ENCODE results near the gene HPS1.

Gene HPS1

GRCh38 chr10:98425511-98426352 lies 21.0 kb downstream of the HPS1 start:
- TF ChIP-seq, protein P1, sequence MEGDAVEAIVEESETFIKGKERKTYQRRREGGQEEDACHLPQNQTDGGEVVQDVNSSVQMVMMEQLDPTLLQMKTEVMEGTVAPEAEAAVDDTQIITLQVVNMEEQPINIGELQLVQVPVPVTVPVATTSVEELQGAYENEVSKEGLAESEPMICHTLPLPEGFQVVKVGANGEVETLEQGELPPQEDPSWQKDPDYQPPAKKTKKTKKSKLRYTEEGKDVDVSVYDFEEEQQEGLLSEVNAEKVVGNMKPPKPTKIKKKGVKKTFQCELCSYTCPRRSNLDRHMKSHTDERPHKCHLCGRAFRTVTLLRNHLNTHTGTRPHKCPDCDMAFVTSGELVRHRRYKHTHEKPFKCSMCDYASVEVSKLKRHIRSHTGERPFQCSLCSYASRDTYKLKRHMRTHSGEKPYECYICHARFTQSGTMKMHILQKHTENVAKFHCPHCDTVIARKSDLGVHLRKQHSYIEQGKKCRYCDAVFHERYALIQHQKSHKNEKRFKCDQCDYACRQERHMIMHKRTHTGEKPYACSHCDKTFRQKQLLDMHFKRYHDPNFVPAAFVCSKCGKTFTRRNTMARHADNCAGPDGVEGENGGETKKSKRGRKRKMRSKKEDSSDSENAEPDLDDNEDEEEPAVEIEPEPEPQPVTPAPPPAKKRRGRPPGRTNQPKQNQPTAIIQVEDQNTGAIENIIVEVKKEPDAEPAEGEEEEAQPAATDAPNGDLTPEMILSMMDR (conservative IDR thresholded peaks at IDR 0.05; ENCODE audit: low read depth, low read length) = peak; percentile 81
- H3K4me3 ChIP-seq (ENCODE audit: low read depth, low read length) = no peak overlapping the region
- peak; percentile 65 for DNase-seq (ENCODE audit: low read depth)

GRCh38 chr10:98424295-98425254 lies 22.2 kb downstream of the HPS1 start:
- TF ChIP-seq, protein P1 (conservative IDR thresholded peaks at IDR 0.05; ENCODE audit: low read depth, low read length) = no peak
- DNase-seq (ENCODE audit: low read depth) = no peak
- no peak overlapping the region for H3K4me3 ChIP-seq (ENCODE audit: low read depth, low read length)

DNA sequence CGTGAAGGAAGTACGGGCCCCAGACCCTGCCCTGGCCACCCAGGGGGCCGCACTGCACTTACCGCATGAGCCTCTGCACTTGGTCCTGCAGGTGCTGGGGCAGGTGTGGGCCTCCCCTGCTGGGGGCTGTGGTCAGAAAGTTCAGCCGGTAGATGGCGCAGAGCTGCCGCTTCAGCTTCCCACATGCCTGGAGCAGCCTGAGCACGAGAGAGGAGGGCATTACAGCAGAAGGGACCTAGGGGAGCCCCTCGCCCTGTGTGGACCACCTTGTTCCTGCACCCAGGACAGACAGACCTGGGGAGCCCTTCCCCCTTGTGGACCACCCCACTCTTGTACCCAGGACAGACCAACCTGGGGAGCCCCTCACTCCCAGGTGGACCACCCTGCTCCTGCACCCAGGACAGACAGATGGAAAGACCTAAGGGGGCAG lies 23.0 kb downstream of the HPS1 start:
- no peak for DNase-seq (ENCODE audit: low read depth)
- H3K4me3 ChIP-seq (ENCODE audit: low read depth, low read length) = no peak overlapping the region
- TF ChIP-seq, protein P1 (conservative IDR thresholded peaks at IDR 0.05; ENCODE audit: low read depth, low read length) = peak; percentile 21

- no peak overlapping the region for H3K4me3 ChIP-seq (ENCODE audit: low read depth, low read length)
- TF ChIP-seq, protein P1 (conservative IDR thresholded peaks at IDR 0.05; ENCODE audit: low read depth, low read length) = no peak
- no peak for DNase-seq (ENCODE audit: low read depth)
Measured at GRCh38 chr10:98422182-98422581, 24.6 kb downstream of the HPS1 start.

DNA sequence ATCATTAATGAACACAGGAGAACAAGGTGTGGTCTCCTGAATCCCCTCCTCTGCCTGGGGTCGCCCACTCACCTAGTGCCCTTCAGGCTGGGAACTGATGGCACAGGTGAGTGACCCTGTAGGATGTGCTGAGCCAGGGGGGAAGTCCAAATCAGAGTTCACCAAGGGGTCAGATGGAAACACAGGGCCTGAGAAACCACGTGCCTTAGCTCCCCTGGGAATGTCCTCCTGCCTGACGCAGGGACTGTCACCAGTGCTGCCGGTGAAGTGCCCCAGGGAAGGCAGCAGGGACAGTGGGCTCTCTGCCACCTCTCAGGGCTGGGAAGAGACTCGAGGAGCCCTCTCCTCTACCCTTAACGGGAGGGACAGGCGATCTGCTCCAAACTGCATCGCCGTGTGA lies 25.9 kb downstream of the HPS1 start:
- TF ChIP-seq, protein P1 (conservative IDR thresholded peaks at IDR 0.05; ENCODE audit: low read depth, low read length) = no peak
- no peak for DNase-seq (ENCODE audit: low read depth)
- no peak overlapping the region for H3K4me3 ChIP-seq (ENCODE audit: low read depth, low read length)

- no peak overlapping the region for H3K4me3 ChIP-seq (ENCODE audit: low read depth, low read length)
- no peak for DNase-seq (ENCODE audit: low read depth)
- TF ChIP-seq, protein P1 (conservative IDR thresholded peaks at IDR 0.05; ENCODE audit: low read depth, low read length) = no peak
Measured at GRCh38 chr10:98419469-98420261, 27.1 kb downstream of the HPS1 start.
